Renal pelvis (tissue), 4 donors: Measurements from ENCODE around the gene ALG12. TPM values are rescaled to one million over a fixed set of nuclear protein-coding genes. Genes with fewer than 3 reads are reported as not detected.

ENCODE experiments used
- DNase-seq: peaks from one replicate; pipeline ENCODE4 v3.0.0-alpha.2; 2013
- polyA plus RNA-seq, 3 donors: library from polyadenylated mRNA; unstranded; fragments of 120-200 nt; gene quantifications; one replicate each; pipeline ENCODE4 v1.2.1, GENCODE V29; 2013; ENCODE audit not compliant: insufficient read length in 3 of 3

Gene ALG12
- polyA plus RNA-seq, 3 donors, result 35.2 to 43.5 (median 40.6) TPM

DNA sequence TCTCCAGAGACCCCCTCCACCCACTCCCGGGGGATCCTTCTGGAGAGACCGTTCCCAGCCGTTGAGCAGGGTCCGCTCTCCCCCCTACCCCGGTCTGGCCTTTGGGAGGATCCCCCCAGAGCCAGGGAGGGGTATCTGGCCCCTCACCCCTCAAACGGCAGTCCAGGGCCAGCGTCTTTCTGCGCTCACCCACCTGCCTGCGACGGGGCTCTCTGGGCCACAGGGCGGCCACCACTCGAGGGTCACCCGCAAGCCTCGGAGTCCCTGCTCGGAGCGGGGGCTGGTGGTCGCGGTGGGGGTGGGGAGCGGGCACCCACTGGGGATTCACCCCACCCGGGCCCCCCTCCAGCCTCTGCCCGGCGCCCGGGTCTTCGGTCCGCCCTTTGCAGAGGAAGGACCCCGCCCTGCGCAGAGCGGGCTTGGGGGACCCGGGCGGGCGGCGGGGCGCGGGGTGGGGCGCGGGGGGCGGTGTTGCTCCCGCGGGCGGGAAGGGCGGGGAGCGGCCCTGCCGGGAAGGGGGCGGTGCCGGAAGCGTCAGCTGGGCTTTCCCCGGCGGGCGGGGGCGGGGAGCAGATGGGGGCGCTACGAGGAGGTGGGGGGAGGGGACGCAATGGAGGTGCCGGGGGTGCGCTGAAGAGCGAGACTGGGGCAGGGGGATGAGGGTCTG lies 16.8 kb upstream of the ALG12 start:
- DNase-seq, result no peak

DNA sequence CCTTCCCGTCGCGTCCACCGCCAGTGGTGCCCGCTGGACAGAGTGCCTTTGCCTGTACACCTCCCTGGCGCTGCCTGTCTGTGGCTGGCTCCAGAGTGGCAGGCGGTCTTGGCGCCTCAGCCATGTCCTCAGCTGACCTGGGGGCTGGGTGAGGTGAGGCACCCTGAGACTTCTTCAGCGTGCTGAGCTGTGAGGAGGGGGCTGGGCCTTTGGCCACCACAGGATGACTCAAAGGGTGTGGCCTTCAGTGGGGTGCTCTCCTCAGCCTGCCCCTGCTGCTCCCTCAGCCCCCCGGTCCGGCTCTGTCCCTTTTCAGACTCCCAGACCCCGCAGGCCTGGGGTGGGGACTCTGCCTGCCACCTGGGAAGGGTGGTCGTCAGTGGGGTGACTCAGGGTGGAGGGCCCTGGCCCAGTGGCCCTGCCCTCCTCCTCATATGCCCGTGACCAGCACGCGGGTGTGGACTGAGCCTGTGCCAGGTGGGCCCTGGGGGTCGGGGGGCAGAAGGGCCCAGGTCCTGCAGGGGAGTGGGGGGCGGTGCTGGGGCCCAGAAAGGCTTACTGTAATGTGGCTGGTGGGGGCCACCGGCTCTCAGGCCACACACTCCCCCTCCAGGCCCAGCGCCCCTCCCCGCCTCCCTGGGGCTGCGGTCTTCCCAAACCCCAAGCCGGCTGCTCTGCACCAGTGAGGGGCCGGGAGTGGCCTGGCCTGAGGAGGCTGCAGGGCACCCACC lies 16.1 kb upstream of the ALG12 start:
- DNase-seq, result no peak

DNA sequence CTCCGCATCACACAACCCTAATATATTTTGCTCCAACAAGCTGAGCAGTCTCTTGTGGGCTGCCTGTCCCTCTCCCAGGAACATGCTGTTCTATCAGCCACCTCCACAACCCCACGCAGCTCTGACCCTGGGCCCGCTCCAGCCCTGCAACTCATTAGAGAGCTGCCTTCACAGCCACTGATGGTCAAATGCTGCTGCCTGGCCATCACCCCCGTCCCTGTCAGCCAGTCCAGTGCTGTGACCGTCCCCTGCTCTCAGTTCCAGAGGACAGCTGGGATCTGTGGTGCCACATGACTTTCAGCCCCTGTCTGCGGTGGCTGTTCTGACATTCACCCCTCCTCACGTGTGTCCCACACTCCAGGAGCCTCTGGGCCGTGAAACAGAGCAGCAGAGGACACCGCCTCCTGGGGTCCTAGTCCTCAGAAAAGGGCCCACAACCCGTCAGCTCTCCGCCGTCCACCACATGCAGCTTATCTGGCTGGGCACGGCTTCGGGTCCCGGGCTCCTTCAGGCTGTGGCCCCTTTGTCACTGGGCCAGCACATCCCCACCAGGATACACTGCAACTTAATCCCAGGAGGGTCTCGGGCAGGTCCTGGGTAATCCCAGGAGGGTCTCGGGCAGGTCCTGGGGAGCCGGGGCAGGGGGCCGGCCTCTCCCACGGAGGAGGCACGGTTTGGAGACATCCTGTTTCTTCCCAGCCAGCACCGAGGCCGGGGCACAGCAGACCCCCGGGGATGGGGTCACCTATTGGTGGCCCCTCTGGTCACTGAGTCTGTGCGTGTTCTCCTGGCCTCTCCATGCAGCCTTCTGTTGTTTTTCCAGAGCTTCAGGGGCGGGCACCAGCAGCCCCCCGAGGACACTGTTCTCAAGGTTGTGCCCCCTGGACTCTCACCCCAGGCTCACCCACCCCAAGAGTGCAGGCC lies 15.3 kb upstream of the ALG12 start:
- no peak for DNase-seq

DNA sequence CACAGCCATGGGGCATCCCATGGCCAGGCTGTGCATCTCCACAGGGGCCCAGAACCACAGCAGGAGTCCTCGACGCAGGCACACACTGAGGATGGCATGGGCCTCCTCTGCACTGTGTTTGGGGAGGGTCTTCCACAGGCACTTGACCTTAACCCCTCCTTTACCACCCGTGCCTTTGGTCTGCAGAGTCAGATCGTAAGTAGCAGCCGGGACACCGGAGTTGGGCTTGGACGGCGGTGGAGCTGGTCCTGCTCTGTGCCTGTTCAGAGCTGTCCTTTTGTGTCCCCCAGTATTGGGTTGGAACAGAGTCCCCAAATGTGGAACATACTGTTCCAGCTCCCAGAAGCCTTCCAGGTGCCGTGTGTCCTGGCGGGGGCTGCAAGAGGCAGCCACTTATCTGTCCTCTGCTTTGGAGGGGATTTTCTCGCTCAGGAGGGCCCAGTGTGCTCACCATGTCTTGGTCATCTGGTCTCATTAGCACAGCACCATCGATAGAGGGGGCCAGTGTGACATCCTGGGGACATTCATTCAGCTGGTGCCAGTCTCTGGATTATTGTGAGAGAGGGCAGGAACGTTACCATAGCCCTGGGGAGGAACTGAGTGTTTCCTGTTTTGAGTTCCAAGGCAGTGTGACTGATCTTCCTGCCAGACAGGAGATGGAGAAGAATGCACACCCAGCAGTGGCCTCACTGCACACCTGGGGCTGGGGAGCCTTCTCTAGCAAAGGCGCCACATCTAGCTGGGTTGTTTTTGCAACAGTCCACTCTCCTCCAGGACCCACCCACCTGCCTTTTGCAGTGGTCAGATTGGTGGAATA lies 12.6 kb upstream of the ALG12 start:
- DNase-seq, result no peak

DNA sequence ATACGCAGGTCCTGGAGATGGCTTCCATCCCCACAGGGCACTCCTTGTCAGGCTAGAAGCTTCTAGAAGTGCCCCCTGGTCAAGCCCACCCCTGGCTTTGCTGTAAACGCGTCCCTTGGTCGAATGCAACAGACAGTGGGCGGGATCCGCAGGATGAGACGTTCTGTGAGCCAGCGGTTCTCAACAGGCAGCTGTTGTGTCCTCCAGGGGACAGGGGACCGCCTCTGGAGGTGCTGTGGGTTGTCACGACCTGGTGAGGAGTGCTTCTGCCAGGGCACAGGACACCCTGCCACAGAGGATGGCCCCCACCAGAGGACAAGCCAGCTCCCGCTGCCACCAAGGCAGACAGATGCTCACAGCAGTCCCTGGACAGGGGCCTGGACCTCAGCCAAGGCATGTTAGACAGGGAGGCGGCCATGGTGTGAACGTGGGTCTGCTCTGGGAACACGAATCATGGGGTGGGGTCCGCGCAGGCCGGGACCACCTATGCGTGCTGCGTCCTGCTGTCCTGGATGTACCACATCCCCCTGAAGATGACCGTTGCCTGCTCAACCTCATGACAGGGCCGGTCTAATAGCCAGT lies 11.8 kb upstream of the ALG12 start:
- DNase-seq, result no peak

DNA sequence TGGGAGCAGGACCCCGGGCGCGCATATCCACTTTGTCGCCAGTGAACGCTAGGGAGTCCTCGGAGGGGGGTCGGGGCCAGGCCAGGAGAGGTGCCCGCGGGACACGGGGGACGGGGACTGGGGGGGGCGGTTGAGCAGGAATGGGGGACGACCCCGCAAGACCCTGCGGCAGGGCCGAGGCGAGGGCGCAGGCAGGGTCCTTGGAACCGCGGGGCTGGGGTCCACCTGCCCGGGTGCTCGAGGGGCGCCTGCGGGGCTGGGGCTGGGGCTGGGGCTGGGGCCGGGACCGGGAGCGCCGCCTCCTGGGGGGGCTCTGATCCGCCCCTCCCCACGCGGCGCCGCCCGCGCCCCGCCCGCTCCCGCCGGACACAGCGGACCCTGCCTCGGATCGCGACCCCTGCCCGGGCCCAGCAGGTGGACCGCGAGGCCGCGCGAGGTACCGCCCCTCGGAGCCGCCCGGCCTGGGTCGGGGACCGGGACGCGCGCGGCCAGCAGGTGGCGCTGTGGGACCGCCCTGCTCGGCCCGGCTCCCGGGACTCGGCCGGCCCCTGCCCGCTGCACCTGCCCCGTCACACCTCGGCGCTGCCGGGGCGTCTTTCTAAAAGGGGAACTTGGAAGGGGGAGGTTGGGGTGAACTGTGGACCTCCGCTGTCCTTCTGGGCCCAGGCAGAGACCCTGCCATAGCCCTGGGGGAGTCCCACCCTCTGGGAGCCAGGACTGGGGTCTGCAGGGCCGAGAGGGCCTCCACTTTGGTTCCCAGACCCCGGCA lies 11.2 kb upstream of the ALG12 start:
- DNase-seq, result no peak

DNA sequence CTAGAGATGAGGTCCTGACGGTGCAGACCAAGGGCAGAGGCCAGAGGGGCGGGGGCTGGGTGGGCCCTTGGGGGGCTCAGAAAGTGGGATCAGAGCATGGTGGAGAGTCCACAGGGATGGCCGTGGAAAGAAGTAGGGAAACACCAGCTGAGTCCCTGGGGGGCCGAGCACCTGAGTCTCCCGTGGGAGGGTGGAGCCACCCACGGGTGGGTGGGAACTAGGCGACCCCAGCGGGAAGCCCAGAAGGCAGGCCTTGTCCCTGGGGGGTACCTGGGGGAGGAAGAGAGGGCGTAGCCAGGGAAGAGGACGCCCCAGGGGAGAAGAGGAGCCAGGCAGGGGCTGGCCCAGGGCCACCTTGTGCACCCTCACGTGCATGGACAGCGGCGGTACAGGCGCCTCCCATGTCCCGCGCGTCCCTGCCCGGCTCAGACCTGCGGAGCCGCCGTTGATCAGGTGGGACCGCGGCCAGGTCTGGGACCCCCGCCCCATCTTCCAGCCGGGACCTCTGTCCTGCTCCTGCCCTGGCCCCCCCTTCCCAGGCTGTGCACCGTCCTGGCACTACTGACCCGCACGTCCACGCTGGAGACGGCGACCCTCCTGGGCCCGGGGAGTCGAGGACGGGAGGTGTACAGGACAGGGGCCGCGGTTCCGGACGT lies 10.4 kb upstream of the ALG12 start:
- no peak for DNase-seq

DNA sequence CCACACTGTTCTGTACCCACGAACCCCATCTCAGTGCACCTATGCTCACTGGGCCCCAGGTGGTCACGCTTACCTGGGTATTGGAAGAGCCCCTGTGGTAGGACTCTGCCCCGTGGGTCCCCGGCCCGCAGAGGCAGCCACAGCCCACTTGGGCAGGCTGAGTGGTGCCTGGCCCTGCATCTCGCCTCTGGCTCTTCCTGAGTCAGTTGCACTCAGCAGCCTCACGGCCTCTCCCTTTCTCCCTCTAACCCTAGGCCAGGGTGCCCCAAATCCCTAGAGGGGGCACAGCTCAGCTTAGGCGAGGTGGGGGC lies 9.9 kb upstream of the ALG12 start:
- DNase-seq, result no peak

DNA sequence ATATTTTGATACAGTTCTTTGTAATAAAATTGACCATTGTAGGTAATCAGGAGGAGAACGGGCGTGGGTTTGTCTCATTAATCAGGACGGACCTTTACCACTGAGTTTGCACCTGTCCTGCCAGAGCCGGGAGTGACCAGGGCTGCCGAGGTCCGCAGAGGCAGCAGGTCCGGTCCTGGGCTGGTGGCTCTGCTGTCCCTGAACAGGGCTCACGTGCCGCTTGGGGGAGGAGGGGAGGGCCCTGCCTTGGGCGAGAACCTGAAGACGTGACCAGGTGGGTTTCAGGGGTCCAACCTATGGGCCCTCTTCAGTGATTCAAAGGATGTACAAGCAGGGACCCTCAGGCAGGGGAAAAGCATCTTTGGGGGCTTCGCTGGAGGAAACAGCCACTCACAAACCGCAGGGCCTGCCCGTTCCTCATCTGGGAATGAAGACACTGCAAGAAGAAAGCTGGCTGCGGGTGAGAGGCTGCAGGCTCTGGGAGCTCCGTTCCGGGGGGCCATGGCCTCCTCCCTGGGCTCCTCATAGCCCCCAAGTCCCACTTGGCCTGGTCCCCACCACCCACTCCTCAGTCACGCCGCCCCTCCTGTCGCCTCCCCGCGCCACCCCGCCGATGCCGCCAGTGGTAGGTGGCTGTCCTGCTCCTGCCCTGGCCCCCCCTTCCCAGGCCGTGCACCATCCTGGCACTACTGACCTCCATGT lies 9.4 kb upstream of the ALG12 start:
- DNase-seq, result no peak

DNA sequence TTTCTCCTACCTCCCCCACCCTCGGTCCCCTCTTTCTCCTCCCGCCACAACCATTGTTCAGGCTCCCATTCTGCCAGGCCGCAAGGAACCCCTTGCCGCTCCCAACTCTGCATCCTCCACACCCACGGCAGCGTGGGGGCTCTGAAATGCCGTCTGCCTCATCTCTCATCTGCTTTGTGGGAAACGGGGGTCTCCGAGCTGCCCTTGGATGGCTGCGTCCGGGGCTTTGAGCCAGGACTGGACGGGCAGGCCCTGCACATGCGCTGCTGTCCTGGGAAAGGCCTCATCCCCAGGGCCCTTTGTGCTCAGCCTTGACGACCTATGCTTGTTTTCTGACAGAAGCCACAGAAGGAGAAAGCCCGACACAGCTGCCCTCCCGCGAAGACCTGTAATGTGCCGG lies 8.7 kb upstream of the ALG12 start:
- DNase-seq, result no peak

DNA sequence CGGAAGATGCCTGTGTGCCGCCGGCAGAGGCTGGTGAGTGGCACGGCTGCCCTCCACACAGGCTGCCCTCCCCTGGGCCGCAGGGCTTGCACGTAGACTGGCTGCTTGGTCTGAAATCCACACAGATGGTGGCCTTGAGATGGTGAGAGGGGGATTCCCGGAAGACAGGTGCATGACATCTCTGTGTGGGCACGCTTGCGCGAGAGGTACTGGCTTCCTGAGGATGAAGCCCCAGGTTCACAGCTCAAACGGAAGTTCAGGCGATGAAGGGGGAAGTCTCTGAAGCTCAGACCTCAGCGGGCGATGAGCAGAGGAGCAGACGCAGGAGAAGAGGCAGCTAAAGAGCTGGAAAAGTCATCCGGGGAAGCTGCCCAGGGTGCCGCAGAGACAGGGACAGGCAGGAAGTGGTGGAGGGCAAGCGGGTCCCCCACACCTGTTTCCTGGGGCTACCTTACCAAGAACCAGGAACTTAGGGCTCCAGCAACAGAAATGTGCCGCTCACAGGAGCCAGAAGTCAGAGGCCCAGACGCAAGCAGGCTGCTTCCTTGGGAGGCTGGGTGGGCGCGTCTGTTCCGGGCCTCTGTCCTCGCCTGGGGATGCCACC lies 7.4 kb upstream of the ALG12 start:
- no peak for DNase-seq

DNA sequence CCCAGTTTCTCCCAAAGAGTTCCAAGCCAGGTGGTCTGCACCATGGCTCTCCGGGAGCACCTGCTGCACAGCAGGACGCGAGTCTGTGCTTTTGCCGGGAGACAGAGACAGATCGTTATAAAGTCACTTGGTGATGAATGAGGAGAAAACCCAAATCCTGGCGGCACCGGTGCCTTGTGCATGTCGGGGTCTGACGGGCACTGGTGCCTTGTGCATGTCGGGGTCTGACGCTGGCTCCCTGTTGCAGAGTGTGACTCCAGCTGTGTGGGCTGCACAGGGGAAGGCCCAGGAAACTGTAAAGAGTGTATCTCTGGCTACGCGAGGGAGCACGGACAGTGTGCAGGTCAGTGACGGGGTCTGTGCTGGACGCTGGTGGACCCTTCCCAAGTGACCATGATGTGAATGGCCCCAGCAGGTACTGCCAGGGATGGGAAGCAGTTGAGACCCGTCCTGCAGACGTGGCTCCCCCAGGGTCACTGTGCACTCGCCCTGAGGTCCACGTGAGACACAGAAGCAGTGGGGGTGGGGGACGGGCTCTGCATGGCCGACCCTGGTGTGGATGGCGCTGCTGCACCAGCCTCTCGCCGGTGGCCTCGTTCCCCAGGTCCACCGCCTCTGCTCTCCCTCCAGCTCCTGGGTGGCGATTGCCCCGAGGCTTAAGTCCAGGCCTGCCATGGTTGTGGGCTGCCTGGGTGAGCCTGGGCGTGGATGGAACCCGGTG lies 6.0 kb upstream of the ALG12 start:
- no peak for DNase-seq

DNA sequence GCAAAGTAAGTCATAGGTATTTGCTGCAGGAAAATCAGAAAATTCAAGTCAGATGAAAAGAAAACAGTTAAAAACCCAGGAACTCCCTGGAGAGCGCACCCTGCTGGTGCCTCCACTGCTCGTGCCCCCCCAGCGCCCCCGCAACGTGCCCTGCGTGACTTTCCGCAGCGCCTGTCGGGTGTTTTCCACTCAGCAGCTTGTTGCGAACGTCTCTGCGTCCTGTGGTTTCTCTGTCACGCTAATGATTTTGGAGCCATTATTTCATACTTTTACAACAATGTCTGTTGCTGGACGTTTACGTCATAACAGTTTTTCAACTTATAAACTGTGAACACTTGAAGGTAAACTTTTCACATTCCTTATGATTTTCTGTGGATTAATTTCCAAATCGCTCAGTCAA lies 5.2 kb upstream of the ALG12 start:
- no peak for DNase-seq

DNA sequence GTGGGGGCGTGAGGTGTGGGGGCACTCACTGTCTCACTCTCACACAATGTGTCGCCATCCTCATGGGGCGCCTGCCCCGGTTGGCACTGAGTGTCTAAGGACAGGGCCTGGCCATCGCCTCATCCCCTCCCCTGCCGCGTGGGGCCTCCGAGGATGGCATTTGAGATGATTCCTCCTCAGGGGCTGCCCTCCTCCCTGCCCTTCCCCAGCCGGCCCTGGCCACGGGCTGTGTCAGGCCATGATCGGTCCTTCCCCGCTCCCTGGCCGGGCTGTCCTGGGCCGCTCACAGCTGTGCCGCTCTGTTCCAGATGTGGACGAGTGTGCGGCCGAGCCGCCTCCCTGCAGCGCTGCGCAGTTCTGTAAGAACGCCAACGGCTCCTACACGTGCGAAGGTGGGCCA lies 4.7 kb upstream of the ALG12 start:
- no peak for DNase-seq

DNA sequence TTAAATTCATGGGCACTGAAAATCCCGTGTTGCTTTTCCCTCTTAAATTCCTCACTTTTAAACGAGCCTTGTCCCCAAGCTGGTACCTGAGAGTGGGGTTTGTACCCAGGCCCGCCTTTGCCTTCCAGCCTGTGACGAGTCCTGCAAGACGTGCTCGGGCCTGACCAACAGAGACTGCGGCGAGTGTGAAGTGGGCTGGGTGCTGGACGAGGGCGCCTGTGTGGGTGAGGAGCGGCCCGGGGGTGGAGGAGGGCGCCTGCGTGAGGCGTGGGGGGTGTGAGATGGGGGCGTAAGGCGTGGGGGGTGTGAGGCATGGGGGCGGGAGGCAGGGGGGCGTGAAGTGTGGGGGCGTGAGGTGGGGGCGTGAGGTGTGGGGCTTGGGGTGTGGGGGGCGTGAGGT lies 4.2 kb upstream of the ALG12 start:
- DNase-seq, result no peak

DNA sequence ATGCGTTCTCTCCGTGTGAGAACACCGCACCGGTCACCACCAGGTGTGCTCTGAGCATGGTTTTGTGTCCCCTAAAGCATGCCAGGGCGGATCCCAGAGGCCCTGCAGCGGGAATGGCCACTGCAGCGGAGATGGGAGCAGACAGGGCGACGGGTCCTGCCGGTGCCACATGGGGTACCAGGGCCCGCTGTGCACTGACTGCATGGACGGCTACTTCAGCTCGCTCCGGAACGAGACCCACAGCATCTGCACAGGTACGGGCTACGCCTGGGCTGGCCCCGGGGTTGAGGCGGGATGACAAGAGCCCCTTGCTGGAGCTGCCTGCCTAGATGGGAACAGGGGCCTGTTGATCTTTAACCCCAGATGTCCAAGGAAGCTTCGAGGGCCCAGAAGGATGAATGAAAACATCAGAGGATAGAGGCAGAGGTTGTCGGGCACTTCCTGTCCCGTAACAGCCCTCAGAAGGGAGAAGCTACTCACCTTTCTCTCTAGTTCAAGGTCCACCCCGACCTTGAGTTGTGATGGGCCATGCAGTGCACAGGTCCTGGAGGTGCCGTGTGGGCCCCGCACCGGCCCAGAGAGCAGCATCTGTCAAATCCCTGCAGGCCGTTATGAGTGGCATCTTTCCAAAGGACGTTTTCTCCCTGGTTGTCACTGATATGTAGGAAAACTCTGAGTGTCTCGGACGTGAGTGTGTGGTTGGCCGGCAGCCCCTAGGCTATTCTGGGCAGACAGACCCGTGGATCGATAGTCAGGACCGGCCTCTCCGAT lies 3.5 kb upstream of the ALG12 start:
- DNase-seq, result no peak

DNA sequence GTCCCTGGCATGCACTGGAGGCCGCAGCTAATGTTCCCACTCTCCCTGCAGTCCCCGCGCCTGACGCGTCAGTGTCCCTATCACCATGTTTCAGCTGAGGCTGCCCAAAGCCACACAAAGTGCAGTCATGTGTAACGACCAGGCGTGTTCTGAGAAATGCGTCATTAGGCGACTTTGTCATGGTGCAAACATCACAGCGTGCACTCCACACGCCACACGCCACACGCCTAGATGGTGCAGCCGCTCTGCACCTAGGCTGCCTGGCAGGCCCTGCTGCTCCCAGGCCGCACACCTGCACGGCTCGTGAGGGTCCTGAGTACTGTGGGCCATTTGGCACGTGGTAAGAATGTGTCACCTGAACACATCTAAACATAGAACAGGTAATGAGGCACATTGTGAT lies 2.6 kb upstream of the ALG12 start:
- no peak for DNase-seq
